Activated CD8-positive, alpha-beta memory T cell treated with anti-CD3 and anti-CD28 coated beads for 24 hours (primary cell): ENCODE measurements around the gene SGK1.
"Not testable (repeated sequence)": the region's sequence is repeated elsewhere in the genome, so short reads cannot be mapped to it uniquely, and the experiment has no call there.

Source experiments
- DNase-seq: peaks from one replicate; pipeline ENCODE4 v3.0.0-alpha.2; 2020

The SGK1 gene

GRCh38 chr6:134216301-134217010 is 101.5 kb downstream of the SGK1 start:
- no peak for DNase-seq

GRCh38 chr6:134213410-134213809 is 104.5 kb downstream of the SGK1 start:
- DNase-seq: not testable (repeated sequence)

GRCh38 chr6:134211297-134211696 is 106.6 kb downstream of the SGK1 start:
- no peak for DNase-seq

- DNase-seq: no peak
These were observed 110.5 kb downstream of the SGK1 start for GRCh38 chr6:134207421-134207820.

- DNase-seq: no peak
These were observed 112.5 kb downstream of the SGK1 start for GRCh38 chr6:134205366-134205765.

GRCh38 chr6:134204759-134205158 is 113.2 kb downstream of the SGK1 start:
- DNase-seq: not testable (repeated sequence)

GRCh38 chr6:134204031-134204430 is 113.9 kb downstream of the SGK1 start:
- no peak for DNase-seq

- DNase-seq: no peak
These were observed 116.2 kb downstream of the SGK1 start for GRCh38 chr6:134201716-134202115.

DNA sequence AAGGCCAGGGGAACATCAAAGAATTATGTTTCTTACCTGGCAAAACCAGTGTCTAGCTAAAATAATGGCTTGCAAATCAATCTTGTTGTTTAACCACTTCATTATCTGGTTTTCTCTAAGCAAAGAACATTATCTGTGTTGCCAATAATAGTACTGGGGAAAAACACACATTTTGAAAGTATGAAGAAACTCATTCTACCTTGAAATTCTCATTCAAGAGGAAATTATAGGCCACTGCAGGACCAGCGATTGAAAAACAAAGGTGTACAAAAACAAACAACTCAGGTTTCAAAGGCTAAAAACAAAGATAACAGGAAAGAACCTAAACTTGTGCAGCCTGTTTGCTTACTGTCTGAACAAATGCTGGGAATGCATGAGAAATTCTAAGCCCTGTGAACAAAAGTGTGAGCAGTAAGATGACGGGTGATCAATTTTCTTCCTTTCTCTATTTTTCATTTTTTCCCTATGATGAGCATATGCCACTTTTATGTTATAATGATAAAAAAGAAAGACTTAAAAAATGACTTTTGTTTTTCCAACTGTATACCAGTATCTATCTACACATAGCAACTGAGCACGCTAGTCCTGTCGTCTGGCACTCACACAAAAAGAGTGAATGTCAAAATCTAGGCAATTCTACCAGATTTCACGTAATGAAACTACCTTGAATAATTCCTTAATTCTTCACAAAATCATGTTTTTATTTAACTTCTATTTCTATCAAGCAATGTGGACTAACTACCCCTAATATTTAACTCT is 117.9 kb downstream of the SGK1 start:
- no peak for DNase-seq

DNA sequence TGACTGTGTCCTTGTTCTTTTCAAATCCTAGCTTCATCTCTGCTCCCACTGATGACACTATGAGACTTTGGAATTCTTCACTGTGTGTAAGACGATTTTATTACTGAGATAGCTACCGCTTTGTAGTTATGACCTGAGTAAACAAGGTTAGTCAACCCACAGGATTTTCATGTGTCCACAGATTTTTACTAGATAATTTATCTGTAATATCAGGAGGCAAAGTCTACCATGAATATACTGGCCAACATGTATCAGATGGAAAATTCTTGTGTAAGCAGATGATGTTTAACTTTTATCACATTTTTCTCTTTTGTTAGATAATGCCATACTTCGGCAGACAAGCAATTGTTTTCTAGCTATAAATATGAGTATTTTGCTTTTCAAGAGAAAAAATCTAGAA is 119.8 kb downstream of the SGK1 start:
- DNase-seq: no peak

GRCh38 chr6:134197685-134198084 is 120.2 kb downstream of the SGK1 start:
- not testable (repeated sequence) for DNase-seq

GRCh38 chr6:134196568-134197193 is 121.2 kb downstream of the SGK1 start:
- DNase-seq: no peak

DNA sequence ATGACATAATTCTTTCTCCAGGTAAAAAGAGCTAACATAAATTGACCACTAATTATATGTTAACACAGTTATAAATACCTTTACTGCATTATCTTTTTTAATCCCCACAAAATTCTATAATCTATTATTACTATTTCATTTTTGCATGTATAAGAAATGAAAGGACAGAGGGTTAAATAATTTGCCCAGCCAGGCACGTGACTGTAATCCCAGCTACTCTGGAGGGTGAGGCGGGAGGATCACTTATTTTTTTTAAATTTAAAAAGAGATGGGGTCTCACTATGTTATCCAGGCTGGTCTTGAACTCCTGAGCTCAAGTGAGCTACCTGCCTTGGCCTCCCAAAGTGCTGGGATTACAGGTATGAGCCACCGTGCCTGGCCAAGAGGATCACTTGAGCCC is 121.9 kb downstream of the SGK1 start:
- no peak for DNase-seq

DNA sequence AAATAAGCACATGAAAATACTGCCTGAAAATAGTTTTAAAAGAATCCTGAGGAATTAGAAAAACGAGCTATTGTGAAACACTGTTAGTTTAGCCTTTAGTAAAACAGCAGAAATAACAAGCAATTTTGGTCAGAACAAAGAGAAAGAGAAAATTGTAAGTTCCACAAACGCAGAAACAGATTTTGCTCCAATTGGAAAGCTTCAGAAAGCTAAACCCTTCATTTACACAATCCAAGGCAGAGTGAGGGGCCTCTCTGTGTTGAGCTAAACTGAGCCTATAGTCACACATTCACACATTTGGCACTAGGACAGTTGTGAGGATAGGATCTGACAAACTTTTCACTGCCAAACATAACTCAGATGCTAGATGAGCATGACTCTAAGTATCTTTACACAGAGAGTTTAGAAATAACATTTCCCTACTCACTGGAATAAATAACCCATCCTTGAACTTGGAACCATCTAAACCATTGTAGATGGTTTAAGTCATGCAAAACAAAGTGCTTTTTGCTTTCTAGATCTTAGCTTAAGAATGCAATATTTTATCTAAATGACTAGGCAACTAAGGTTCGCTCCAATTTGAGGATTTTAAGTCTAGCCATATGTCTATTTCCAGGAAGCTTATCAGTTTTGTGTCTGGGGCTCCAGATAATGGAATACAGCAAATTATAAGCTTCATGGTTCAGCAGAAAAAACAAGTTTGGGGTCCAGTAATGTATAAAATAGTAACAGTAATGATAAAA is 122.6 kb downstream of the SGK1 start:
- DNase-seq: no peak

DNA sequence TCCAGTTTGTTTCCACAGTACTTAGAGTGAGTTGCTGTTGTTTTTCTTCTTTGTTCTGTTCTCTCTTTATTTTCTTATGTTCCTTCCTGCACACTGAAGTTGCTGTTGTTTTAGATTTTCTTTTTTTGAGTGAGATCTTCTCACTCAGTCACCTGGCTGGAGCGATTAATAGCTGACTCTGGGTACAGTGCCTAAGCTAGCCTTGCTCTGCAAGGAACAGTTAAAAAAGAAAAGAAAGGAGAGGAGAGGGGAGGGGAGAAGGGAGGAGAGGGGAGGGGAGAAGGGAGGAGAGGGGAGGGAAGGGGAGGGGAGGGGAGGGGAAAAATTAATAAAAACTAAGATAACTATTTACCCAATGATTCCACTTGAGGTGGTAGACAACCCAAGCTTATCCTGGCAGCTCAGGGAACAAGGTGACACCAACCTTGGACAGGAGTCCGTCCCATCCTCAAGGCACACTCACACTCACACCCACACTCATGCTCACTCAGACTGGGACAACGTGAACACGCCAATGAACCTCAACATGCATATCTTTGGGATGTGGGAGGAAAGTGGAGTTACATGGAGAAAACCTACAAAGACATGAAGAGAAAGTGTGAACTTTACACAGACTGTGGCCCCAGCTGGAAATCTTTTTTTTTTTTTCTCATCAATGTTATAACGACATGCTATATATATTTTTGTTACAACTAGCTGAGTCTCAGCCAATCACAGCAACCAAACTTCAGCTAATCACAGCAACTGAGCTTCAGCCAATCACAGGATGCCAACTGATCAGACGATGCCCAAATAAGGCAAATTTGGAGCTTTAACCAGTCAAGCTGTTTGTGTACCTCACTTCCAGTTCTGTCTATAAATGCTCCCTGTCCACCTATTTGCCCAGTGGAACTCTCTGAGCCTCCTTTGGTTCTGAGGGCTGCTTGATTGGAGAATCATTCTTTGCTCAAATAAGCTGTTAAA is 124.1 kb downstream of the SGK1 start:
- DNase-seq: no peak

- not testable (repeated sequence) for DNase-seq
These were observed 125.3 kb downstream of the SGK1 start for GRCh38 chr6:134192609-134193008.

- DNase-seq: no peak
These were observed 127.0 kb downstream of the SGK1 start for GRCh38 chr6:134190883-134191282.

DNA sequence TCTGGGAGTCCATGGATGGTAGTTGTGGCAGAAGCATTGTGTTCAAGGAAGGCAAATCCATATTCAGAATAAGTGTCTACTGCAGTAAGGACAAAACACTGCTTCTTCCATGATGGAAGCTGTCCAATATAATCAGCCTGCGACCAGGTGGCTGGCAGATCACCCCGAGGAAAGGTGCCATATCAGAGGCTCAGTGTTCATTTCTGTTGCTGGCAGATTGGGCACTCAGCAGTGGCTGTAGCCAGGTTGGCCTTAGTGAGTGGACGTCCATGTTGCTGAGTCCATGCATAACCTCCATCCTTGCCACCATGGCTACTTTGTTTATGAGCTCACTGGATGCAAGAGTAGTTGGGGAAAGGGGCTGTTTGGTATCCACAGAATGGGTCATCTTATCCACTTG is 130.2 kb downstream of the SGK1 start:
- DNase-seq: no peak

GRCh38 chr6:134187154-134187553 is 130.8 kb downstream of the SGK1 start:
- DNase-seq: no peak

- DNase-seq: no peak
These were observed 131.6 kb downstream of the SGK1 start for GRCh38 chr6:134186355-134186754.

DNA sequence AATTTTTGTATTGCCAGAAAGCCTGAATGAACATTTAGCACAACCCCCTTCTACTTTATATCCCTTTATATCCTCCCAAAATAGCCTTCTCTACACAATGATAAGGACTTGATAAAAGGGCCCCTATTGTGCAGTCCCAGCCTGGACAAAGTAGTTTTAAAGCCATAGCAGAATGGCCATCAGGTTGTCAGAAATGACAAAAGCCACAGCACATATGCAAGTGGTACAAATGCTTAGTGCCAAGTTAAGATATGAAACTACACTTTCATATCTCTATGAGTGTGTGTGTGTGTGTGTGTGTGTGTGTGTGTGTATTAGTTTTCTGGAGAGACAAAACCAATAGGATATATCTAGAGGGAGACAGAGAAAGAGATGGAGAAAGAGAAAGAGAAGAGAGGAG is 132.6 kb downstream of the SGK1 start:
- DNase-seq: no peak

- no peak for DNase-seq
These were observed 134.1 kb downstream of the SGK1 start for GRCh38 chr6:134183844-134184243.
